Natural killer cell (primary cell): Measurements from ENCODE around the gene TSC1. TPM values are rescaled to one million over a fixed set of nuclear protein-coding genes. Genes with fewer than 3 reads are reported as not detected.

Experiments used
- ATAC-seq, 3 donors: fragments of 150-1000 bp in 2 of 3; fragments of 200-7000 bp in 1 of 3; cut with Tn5 transposase; 1 replicate in 1 of 3; 2 replicates in 2 of 3; pipeline ENCODE4 v1.10.0; 2021; ENCODE audit warnings: mild to moderate bottlenecking in 2 of 3, moderate library complexity in 2 of 3
- DNase-seq, 2 donors: peaks; one replicate each; pipeline versions ENCODE4 v3.0.0 to v3.0.0-alpha.2; 2013 to 2021; ENCODE audit warnings: mixed read lengths in 1 of 2
- H3K27ac ChIP-seq: one replicate; pipeline ENCODE4 v1.5.1; 2013; ENCODE audit warnings: mild to moderate bottlenecking, low read length
- H3K27me3 ChIP-seq: one replicate; pipeline ENCODE4 v1.6.1; 2013; ENCODE audit warnings: low read length; ENCODE audit not compliant: control insufficient read depth, insufficient read depth
- H3K36me3 ChIP-seq: one replicate; pipeline ENCODE4 v1.6.1; 2013; ENCODE audit warnings: low read length; ENCODE audit not compliant: control insufficient read depth, insufficient read depth
- H3K4me1 ChIP-seq: one replicate; pipeline ENCODE4 v1.6.1; 2013; ENCODE audit warnings: low read length; ENCODE audit not compliant: control insufficient read depth, insufficient read depth
- H3K4me3 ChIP-seq: one replicate; pipeline ENCODE4 v1.5.1; 2013; ENCODE audit warnings: low read length
- H3K9me3 ChIP-seq: one replicate; pipeline ENCODE4 v1.6.1; 2013; ENCODE audit warnings: low read length; ENCODE audit not compliant: control insufficient read depth, insufficient read depth
- H3K27ac Mint-ChIP-seq, 2 donors: one replicate each; pipeline ENCODE4 v1.8.0; 2022; ENCODE audit warnings: mild to moderate bottlenecking in 2 of 2, mixed read lengths in 2 of 2, moderate library complexity in 1 of 2
- H3K27me3 Mint-ChIP-seq, 2 donors: one replicate each; pipeline ENCODE4 v1.8.0; 2022; ENCODE audit warnings: low read depth in 2 of 2, mixed read lengths in 2 of 2
- H3K36me3 Mint-ChIP-seq: one replicate; pipeline ENCODE4 v1.8.0; 2022; ENCODE audit warnings: mixed read lengths
- H3K4me1 Mint-ChIP-seq, 2 donors: one replicate each; pipeline ENCODE4 v1.8.0; 2022; ENCODE audit warnings: mixed read lengths in 2 of 2
- H3K4me3 Mint-ChIP-seq: one replicate; pipeline ENCODE4 v1.8.0; 2022; ENCODE audit warnings: mild to moderate bottlenecking, moderate library complexity, mixed read lengths
- H3K9me3 Mint-ChIP-seq, 2 donors: one replicate each; pipeline ENCODE4 v1.8.0; 2022; ENCODE audit warnings: mixed read lengths in 2 of 2
- WGBS: methylation state at CpG from one replicate; pipeline ENCODE4 v1.1.7; 2013; ENCODE audit warnings: missing lambda C conversion rate; ENCODE audit not compliant: insufficient coverage; 5-methylcytosine and 5-hydroxymethylcytosine counted together
- intact Hi-C: fragments of 100-400 bp; cut with micrococcal nuclease; formaldehyde crosslinking; loops from one replicate; pipeline ENCODE4 v1.14.2; 2022
- total RNA-seq, 4 donors: library from RNA; stranded (reverse); fragments of 120-200 nt in 1 of 4; gene quantifications; one replicate each; pipeline versions ENCODE4 v1.2.3 to v1.2.4, GENCODE V29; 2013 to 2022
- TF ChIP-seq, protein P1 (sequence below): fragments of 200-600 bp; IDR thresholded peaks from one replicate; pipeline ENCODE4 v1.8.0; 2022; ENCODE audit warnings: antibody characterized with exemption

The TSC1 gene
- total RNA-seq, 3 donors from 2014 or later (not counting 1 experiment from before 2014, with no cell fraction given): 58.0 to 73.5 (median 63.3) TPM

DNA sequence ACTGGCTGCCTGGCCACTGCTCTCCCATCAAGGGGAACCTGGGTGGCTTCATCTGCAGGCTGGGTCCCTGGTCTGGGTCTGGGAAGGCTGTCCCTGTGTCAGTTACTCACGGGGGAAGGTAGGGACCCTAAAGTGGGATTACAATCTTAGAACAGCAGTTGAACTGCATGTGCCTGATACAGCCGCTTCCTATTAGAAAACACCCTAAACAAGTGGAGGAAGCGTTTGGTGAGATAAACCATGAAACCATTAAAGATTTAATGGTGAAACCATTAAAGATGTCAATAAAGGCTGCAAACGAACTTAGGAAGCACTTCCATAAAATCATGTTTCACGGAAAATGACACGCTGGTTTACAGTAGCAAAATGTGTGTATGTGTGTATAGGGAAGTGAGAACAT lies 31.5 kb upstream of the TSC1 start:
- peaks cover 7 to 10% of the 10 kb centered on the region in 2 donors for H3K4me1 Mint-ChIP-seq
- H3K27ac ChIP-seq: no peak overlapping the region
- H3K9me3 Mint-ChIP-seq: no peaks in the 10 kb centered on the region
- intact Hi-C loops: loop anchor here (2.0 kb wide), 1 partner anchor 47 kb away; no protein-coding TSS in a partner anchor
- no peak for ATAC-seq
- peaks cover 15 to 22% of the 10 kb centered on the region in 2 donors for H3K27me3 Mint-ChIP-seq
- H3K4me1 ChIP-seq: peaks cover 22% of the 10 kb centered on the region
- TF ChIP-seq, protein P1, sequence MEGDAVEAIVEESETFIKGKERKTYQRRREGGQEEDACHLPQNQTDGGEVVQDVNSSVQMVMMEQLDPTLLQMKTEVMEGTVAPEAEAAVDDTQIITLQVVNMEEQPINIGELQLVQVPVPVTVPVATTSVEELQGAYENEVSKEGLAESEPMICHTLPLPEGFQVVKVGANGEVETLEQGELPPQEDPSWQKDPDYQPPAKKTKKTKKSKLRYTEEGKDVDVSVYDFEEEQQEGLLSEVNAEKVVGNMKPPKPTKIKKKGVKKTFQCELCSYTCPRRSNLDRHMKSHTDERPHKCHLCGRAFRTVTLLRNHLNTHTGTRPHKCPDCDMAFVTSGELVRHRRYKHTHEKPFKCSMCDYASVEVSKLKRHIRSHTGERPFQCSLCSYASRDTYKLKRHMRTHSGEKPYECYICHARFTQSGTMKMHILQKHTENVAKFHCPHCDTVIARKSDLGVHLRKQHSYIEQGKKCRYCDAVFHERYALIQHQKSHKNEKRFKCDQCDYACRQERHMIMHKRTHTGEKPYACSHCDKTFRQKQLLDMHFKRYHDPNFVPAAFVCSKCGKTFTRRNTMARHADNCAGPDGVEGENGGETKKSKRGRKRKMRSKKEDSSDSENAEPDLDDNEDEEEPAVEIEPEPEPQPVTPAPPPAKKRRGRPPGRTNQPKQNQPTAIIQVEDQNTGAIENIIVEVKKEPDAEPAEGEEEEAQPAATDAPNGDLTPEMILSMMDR: no peak
- H3K27me3 ChIP-seq: peaks cover 8% of the 10 kb centered on the region
- no peaks in the 10 kb centered on the region for H3K36me3 ChIP-seq
- H3K9me3 ChIP-seq: no peaks in the 10 kb centered on the region
- 80% methylated on average over 6 of the region's 6 CpGs for WGBS
- no peaks in the 10 kb centered on the region for H3K36me3 Mint-ChIP-seq
- no peak for DNase-seq
- no peak overlapping the region for H3K4me3 ChIP-seq
- H3K27ac Mint-ChIP-seq: no peak overlapping the region
- H3K4me3 Mint-ChIP-seq: no peak overlapping the region

DNA sequence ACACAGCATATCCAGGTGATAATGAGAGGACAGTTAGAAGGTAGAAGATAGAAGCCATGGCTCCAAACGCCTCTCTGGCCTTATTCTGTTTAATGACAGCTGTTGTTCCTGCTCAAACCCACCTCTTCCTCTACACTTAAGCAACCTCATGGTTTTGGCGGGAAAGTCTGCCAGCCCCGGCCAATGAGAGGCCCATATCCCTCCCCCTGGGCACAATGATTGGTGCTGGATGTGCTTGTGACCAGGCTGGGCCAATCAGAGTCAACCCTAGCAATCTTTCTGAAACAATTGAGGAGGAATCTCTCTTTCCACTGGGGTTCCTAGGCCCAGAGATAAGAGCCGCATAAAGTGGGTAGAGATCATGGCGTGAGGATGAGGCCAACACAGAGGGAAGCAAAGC lies 29.3 kb upstream of the TSC1 start:
- peaks cover under 1% of the 10 kb centered on the region for H3K27me3 ChIP-seq
- no peak for ATAC-seq
- intact Hi-C loops: loop anchor here (2.0 kb wide), 1 partner anchor 467 kb away; no protein-coding TSS in a partner anchor
- WGBS: 96% methylated on average over 5 of the region's 5 CpGs
- Mint-ChIP-seq H3K36me3 (no peaks in the 10 kb centered on the region), H3K27ac (no peak overlapping the region), H3K27me3 (peaks cover 6 to 12% of the 10 kb centered on the region in 2 donors), H3K9me3 (no peaks in the 10 kb centered on the region), H3K4me3 (no peak overlapping the region), H3K4me1 (peaks cover 5 to 8% of the 10 kb centered on the region in 2 donors)
- H3K9me3 ChIP-seq: no peaks in the 10 kb centered on the region
- no peaks in the 10 kb centered on the region for H3K36me3 ChIP-seq
- no peak overlapping the region for H3K4me3 ChIP-seq
- TF ChIP-seq, protein P1: no peak
- H3K4me1 ChIP-seq: peaks cover 19% of the 10 kb centered on the region
- no peak overlapping the region for H3K27ac ChIP-seq
- DNase-seq: peak in 1 of 2 donors; percentile 30

DNA sequence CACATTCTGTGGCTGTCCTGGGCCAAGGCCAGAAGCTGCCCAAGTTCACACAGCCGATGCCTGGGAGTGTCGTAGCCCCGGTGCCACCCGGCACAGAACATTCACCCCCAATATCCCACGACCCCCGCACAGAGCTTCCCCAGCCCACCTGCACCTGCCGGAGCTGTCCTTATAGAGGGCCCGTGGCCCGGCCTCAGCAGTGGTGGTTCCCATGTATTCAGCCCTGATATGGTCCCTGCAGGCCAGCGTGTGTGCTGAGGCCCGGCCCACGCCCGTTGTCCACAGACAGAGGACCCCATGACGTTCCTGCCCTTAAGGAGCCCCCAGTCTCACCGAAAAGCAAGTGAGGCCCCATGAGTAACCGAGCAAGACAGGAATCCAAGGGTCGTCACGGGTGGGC lies 28.8 kb upstream of the TSC1 start:
- Mint-ChIP-seq H3K4me1 (peaks cover 0 to 6% of the 10 kb centered on the region in 2 donors), H3K27ac (no peak overlapping the region), H3K9me3 (no peaks in the 10 kb centered on the region), H3K4me3 (no peak overlapping the region), H3K36me3 (no peaks in the 10 kb centered on the region), H3K27me3 (peaks cover under 1 to 7% of the 10 kb centered on the region in 2 donors)
- intact Hi-C loops: loop anchor here (2.0 kb wide), 1 partner anchor 466 kb away; no protein-coding TSS in a partner anchor
- WGBS: 89% methylated on average over 18 of the region's 18 CpGs
- TF ChIP-seq, protein P1: no peak
- Histone ChIP-seq H3K4me1 (peaks cover 15% of the 10 kb centered on the region), H3K4me3 (no peak overlapping the region), H3K36me3 (no peaks in the 10 kb centered on the region), H3K27me3 (no peaks in the 10 kb centered on the region), H3K27ac (no peak overlapping the region), H3K9me3 (no peaks in the 10 kb centered on the region)
- DNase-seq: no peak
- no peak for ATAC-seq
